ENCODE data around the gene BBOX1. TPM values are rescaled to one million over a fixed set of nuclear protein-coding genes. Genes with fewer than 3 reads are reported as not detected.
"Not testable (repeated sequence)": the region's sequence is repeated elsewhere in the genome, so short reads cannot be mapped to it uniquely, and the experiment has no call there.

BBOX1 gene
- total and polyA plus RNA-seq, 5 donors from 2014 or later = not detected

DNA sequence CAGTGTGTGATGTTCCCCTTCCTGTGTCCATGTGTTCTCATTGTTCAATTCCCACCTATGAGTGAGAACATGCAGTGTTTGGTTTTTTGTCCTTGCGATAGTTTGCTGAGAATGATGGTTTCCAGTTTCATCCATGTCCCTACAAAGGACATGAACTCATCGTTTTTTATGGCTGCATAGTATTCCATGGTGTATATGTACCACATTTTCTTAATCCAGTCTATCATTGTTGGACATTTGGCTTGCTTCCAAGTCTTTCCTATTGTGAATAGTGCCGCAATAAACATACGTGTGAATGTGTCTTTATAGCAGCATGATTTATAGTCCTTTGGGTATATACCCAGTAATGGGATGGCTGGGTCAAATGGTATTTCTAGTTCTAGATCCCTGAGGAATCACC lies 134.9 kb downstream of the BBOX1 start:
- not testable (repeated sequence) for H3K27me3 ChIP-seq (ENCODE audit: control insufficient read depth, insufficient read depth, low read length); H3K4me1 ChIP-seq (ENCODE audit: control insufficient read depth, insufficient read depth, low read length, poor library complexity, severe bottlenecking); H3K4me3 Mint-ChIP-seq; H3K36me3 ChIP-seq (ENCODE audit: control insufficient read depth, insufficient read depth, low read length); ATAC-seq (ENCODE audit: low read depth in 2 of 2); H3K9me3 ChIP-seq (ENCODE audit: control insufficient read depth in 2 of 2, low read length in 2 of 2); H3K27ac Mint-ChIP-seq; H3K27ac ChIP-seq (ENCODE audit: insufficient read depth, low read length, poor library complexity, severe bottlenecking); H3K4me1 Mint-ChIP-seq; DNase-seq; H3K9me3 Mint-ChIP-seq; H3K27me3 Mint-ChIP-seq; H3K36me3 Mint-ChIP-seq; H3K4me3 ChIP-seq (ENCODE audit: low read depth, low read length)

Other genes starting within 250 kb of the BBOX1 start
- gene FIBIN, start 46.7 kb upstream of the BBOX1 start, total RNA-seq = not detected
- gene FIBIN, start 46.7 kb upstream of the BBOX1 start, polyA plus RNA-seq = not detected